Small intestine (tissue), 7 donors: ENCODE measurements around the gene ABCA2. TPM values are rescaled to one million over a fixed set of nuclear protein-coding genes. Genes with fewer than 3 reads are reported as not detected.

Experiments used
- DNase-seq, 2 donors: peaks; one replicate each; pipeline versions ENCODE4 v3.0.0 to v3.0.0-alpha.2; 2013
- FAIRE-seq: peaks from 2 replicates; lab custom pipeline; 2012; peaks lifted over from hg19 to GRCh38; lab: Jason Lieb, UNC
- H3K27ac ChIP-seq, 3 donors: one replicate each; pipeline ENCODE4 v1.5.1; 2013; ENCODE audit warnings: low read length in 2 of 3, mild to moderate bottlenecking in 2 of 3, control low read depth in 1 of 3, inconsistent platforms in 1 of 3, low read depth in 1 of 3, moderate library complexity in 1 of 3
- H3K27me3 ChIP-seq, 3 donors: one replicate each; pipeline ENCODE4 v1.6.1; 2013; ENCODE audit warnings: low read length in 3 of 3, inconsistent platforms in 1 of 3; ENCODE audit not compliant: control insufficient read depth in 3 of 3, insufficient read depth in 3 of 3
- H3K36me3 ChIP-seq, 3 donors: one replicate each; pipeline ENCODE4 v1.6.1; 2013; ENCODE audit warnings: low read length in 3 of 3, inconsistent platforms in 1 of 3, low read depth in 1 of 3, mild to moderate bottlenecking in 1 of 3, moderate library complexity in 1 of 3; ENCODE audit not compliant: control insufficient read depth in 3 of 3, insufficient read depth in 2 of 3
- H3K4me1 ChIP-seq, 3 donors: one replicate each; pipeline ENCODE4 v1.6.1; 2013; ENCODE audit warnings: low read length in 2 of 3, inconsistent platforms in 1 of 3, low read depth in 1 of 3, mild to moderate bottlenecking in 1 of 3, moderate library complexity in 1 of 3; ENCODE audit not compliant: control insufficient read depth in 3 of 3, insufficient read depth in 2 of 3
- H3K4me3 ChIP-seq, 3 donors: one replicate each; pipeline ENCODE4 v1.5.1; 2013; ENCODE audit warnings: low read length in 3 of 3, control low read depth in 1 of 3, inconsistent platforms in 1 of 3, low read depth in 1 of 3, mild to moderate bottlenecking in 1 of 3, moderate library complexity in 1 of 3
- H3K9me3 ChIP-seq, 2 donors: one replicate each; pipeline ENCODE4 v1.6.1; 2013; ENCODE audit warnings: low read depth in 1 of 2, low read length in 1 of 2; ENCODE audit not compliant: control insufficient read depth in 2 of 2, insufficient read depth in 1 of 2
- WGBS, 3 donors: extraction: QIAGEN DNeasy Blood & Tissue Kit; methylation state at CpG; one replicate each; pipeline ENCODE4 v1.1.7; 2013; 5-methylcytosine and 5-hydroxymethylcytosine counted together
- polyA plus RNA-seq, 4 donors: library from polyadenylated mRNA; stranded (reverse) in 3 of 4; unstranded in 1 of 4; fragments of 200-250 nt in 3 of 4; fragments of 120-200 nt in 1 of 4; gene quantifications; one replicate each; pipeline versions ENCODE4 v1.2.1 to v1.2.3, GENCODE V29; 2013
- donor health status: healthy with polysubstance abuse.
- donor health status: control.
- donor health status: control.
- donor health status: Bipolar disorder and iron deficiency.
- donor health status: healthy.

Gene ABCA2
- polyA plus RNA-seq, 4 donors, result 3.4 to 29.0 (median 8.8) TPM

DNA sequence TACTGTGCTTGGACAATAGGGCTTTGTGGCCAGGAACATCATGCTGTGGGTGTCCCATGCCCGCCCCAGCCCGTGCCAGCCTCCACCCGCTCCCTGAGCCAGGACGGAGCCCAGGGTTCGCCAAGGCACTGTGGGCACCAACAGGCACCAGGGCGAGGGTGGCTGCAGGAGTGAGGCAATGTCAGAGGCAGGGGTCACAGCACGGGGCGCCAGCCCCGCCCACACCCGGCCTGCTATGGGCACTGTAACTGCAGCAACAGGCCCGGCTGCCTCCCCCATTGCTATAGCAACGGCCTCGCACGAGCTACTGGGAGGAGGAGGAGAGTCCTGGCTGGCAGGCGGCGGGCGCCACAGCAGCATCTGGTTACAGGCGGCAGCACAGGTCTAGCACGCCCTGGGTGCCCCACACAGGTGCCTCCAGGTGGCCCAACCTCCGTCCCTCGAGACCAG, 2.5 kb downstream of the ABCA2 start:
- peak overlapping the region in 1 of 3 donors; percentile 23 for H3K27ac ChIP-seq
- H3K36me3 ChIP-seq, result peaks cover 0 to 16% (median 0%) of the 10 kb centered on the region in 3 donors
- FAIRE-seq (no peak), DNase-seq (peak; percentile 32 to 42)
- no peaks in the 10 kb centered on the region for H3K9me3 ChIP-seq
- WGBS, 3 donors, result 27 to 64% (median 39%) methylated on average over 18 to 21 of the region's 21 CpGs
- peaks cover 0 to 57% (median 4%) of the 10 kb centered on the region in 3 donors for H3K4me1 ChIP-seq
- peaks cover 0 to 10% (median 0%) of the 10 kb centered on the region in 3 donors for H3K27me3 ChIP-seq
- no peak overlapping the region for H3K4me3 ChIP-seq

DNA sequence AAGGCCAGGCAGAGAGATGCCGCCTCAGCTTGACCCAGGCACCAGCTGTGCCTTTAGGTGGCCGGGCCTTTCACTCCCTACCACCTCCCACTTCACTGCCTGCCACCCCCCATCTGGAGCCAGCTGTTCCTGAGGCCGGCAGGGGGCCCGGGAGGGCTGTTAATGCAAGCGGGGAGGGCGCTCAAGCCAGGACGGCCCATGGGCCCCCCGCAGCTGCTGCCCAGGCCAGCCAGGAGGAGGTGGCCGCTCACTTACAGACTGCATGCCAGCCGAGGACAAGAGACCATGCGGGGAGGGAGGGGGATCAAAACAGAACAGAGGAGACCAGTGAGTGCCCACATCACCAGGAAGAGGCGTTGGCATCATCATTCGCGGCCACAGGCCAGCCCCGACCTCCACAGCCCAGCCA, 4.5 kb downstream of the ABCA2 start:
- Histone ChIP-seq H3K36me3 (peaks cover 0 to 26% (median 0%) of the 10 kb centered on the region in 3 donors), H3K4me3 (no peak overlapping the region), H3K4me1 (peaks cover 0 to 39% (median 4%) of the 10 kb centered on the region in 3 donors), H3K27ac (no peak overlapping the region), H3K9me3 (no peaks in the 10 kb centered on the region), H3K27me3 (peaks cover 0 to 4% (median 0%) of the 10 kb centered on the region in 3 donors)
- DNase-seq (no peak), FAIRE-seq (no peak)
- WGBS, 3 donors, result 82 to 88% (median 83%) methylated on average over 15 of the region's 15 CpGs

- 43 to 67% (median 59%) methylated on average over 6 to 7 of the region's 7 CpGs for WGBS, 3 donors
- Histone ChIP-seq H3K4me3 (no peak overlapping the region), H3K36me3 (peaks cover 0 to 26% (median 0%) of the 10 kb centered on the region in 3 donors), H3K4me1 (peaks cover 0 to 35% (median 4%) of the 10 kb centered on the region in 3 donors), H3K9me3 (no peaks in the 10 kb centered on the region), H3K27ac (no peak overlapping the region), H3K27me3 (peaks cover 0 to 4% (median 0%) of the 10 kb centered on the region in 3 donors)
- FAIRE-seq (no peak), DNase-seq (no peak)
Measured at GRCh38 chr9:137023157-137023556, 4.9 kb downstream of the ABCA2 start.

DNA sequence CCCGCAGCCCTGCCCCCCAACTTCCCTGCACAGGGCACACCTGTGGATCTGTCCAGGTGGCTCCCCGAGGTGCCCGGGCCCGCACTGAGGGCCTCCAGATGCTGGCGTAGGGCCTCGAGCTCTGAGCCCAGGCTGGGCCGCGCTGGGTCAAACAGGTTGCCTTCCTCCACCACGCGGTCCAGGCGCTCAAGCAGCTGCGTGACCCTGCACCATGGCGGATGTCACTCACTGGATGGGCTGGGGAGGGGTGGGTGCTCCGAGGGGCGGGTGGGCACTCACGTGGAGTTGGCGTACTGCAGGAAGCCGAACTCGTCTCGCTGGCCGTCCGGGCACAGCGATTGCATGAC, 5.4 kb downstream of the ABCA2 start:
- peaks cover 0 to 4% (median 0%) of the 10 kb centered on the region in 3 donors for H3K27me3 ChIP-seq
- no peak for DNase-seq
- H3K4me3 ChIP-seq, result no peak overlapping the region
- peaks cover 0 to 35% (median 4%) of the 10 kb centered on the region in 3 donors for H3K4me1 ChIP-seq
- FAIRE-seq, result no peak
- peaks cover 0 to 31% (median 2%) of the 10 kb centered on the region in 3 donors for H3K36me3 ChIP-seq
- 49 to 84% (median 55%) methylated on average over 15 to 23 of the region's 23 CpGs for WGBS, 3 donors
- H3K9me3 ChIP-seq, result no peaks in the 10 kb centered on the region
- H3K27ac ChIP-seq, result peak overlapping the region in 2 of 3 donors; percentile 80 to 89

DNA sequence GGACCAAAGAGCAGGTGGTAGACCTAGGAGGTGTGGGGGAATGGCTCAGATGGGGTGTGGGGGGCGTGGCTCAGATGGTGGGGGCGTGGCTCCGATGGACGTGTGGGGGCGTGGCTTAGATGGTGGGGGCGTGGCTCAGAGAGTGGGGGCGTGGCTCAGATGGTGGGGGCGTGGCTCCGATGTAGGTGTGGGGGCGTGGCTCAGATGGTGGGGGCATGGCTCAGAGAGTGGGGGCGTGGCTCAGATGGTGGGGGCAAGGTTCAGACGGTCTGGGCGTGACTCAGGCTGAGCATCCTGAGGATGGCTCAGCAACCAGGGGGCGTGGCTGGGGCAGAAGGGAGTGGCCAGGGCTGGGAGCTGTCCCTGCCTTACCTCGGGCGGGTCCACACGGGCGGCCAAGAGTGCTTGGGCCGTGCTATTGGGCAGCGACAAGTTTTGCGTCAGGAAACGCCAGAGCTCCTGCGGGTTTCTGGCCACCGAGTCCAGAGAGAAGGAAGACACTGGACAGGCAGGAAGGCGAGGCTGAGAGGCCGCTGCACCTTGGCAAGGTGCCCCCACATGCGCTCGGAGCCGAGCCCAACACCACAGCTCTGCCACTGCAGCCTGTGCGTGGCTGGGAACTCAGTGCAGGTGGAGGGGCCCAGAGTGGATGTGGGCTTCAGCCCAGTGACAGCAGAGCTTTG, 5.9 kb downstream of the ABCA2 start:
- Histone ChIP-seq H3K4me1 (peaks cover 0 to 30% (median 4%) of the 10 kb centered on the region in 3 donors), H3K36me3 (peaks cover 0 to 36% (median 3%) of the 10 kb centered on the region in 3 donors), H3K27me3 (peaks cover 0 to under 1% (median 0%) of the 10 kb centered on the region in 3 donors), H3K4me3 (no peak overlapping the region), H3K9me3 (no peaks in the 10 kb centered on the region), H3K27ac (peak overlapping the region in 2 of 3 donors; percentile 80 to 89)
- WGBS, 3 donors, result 10 to 43% (median 37%) methylated on average over 23 to 30 of the region's 30 CpGs
- no peak for FAIRE-seq
- peak; percentile 95 to 97 for DNase-seq

- Histone ChIP-seq H3K4me1 (peaks cover 0 to 26% (median 4%) of the 10 kb centered on the region in 3 donors), H3K9me3 (no peaks in the 10 kb centered on the region), H3K27me3 (no peaks in the 10 kb centered on the region), H3K36me3 (peaks cover 0 to 42% (median 3%) of the 10 kb centered on the region in 3 donors), H3K4me3 (no peak overlapping the region), H3K27ac (no peak overlapping the region)
- DNase-seq, result peak in 1 of 2 donors; percentile 54
- 17 to 66% (median 54%) methylated on average over 6 of the region's 6 CpGs for WGBS, 3 donors
- no peak for FAIRE-seq
Measured at GRCh38 chr9:137021568-137021978, 6.5 kb downstream of the ABCA2 start.

- WGBS, 3 donors, result 70 to 89% (median 86%) methylated on average over 29 to 32 of the region's 32 CpGs
Measured at GRCh38 chr9:137020771-137021567, 7.1 kb downstream of the ABCA2 start.

More at GRCh38 chr9:137020771-137021567, 7.1 kb downstream of the ABCA2 start:
- peaks cover 0 to 24% (median 4%) of the 10 kb centered on the region in 3 donors for H3K4me1 ChIP-seq
- no peak for DNase-seq
- H3K9me3 ChIP-seq, result no peaks in the 10 kb centered on the region
- H3K27me3 ChIP-seq, result no peaks in the 10 kb centered on the region
- peaks cover 0 to 48% (median 3%) of the 10 kb centered on the region in 3 donors for H3K36me3 ChIP-seq
- H3K4me3 ChIP-seq, result no peak overlapping the region
- FAIRE-seq, result no peak
- H3K27ac ChIP-seq, result no peak overlapping the region
